Caco-2 (cell line): ENCODE results near the gene MOB1A. TPM values are rescaled to one million over a fixed set of nuclear protein-coding genes. Genes with fewer than 3 reads are reported as not detected.

ENCODE experiments used
- BruUV-seq: library from RNA; stranded (reverse); fragments of 400-500 nt; replicated peaks from 2 replicates; lab custom pipeline; 2021; lab: Mats Ljungman, UMichigan
- CTCF ChIA-PET: fragments of 300-600 bp; sonication (Branson Sonifier 250); formaldehyde crosslinking; loops from one replicate; lab custom pipeline; 2022; ENCODE audit warnings: antibody characterized with exemption; lab: Charles Lee
- POLR2A ChIA-PET: fragments of 300-600 bp; sonication (Branson Sonifier 250); formaldehyde crosslinking; loops from one replicate; lab custom pipeline; 2022; ENCODE audit warnings: antibody characterized with exemption; lab: Charles Lee
- DNase-seq, 2 experiments: peaks; one replicate each; pipeline versions ENCODE4 v3.0.0 to v3.0.0-alpha.2; 2020 to 2022
- H3K27me3 ChIP-seq: replicated peaks from 2 replicates; pipeline ENCODE4 v1.6.0; 2011; ENCODE audit warnings: low read length; ENCODE audit not compliant: control insufficient read depth, insufficient read depth
- H3K36me3 ChIP-seq: 2 replicates; pipeline ENCODE4 v1.5.1; 2011; ENCODE audit warnings: low read length; ENCODE audit not compliant: control insufficient read depth, insufficient read depth
- H3K4me1 ChIP-seq: fragments of 250-450 bp; sonication (Bioruptor Pico); 2 replicates; pipeline ENCODE4 v1.5.1; 2020; ENCODE audit warnings: mild to moderate bottlenecking
- H3K4me3 ChIP-seq: 2 replicates; pipeline ENCODE4 v1.5.1; 2011; ENCODE audit warnings: low read depth, mild to moderate bottlenecking, control low read depth, low read length
- H3K9me3 ChIP-seq: fragments of 250-450 bp; sonication (Bioruptor Pico); 2 replicates; pipeline ENCODE4 v1.5.1; 2020; ENCODE audit warnings: mild to moderate bottlenecking, moderate library complexity
- H3K27ac Mint-ChIP-seq: one replicate; pipeline ENCODE4 v1.8.0; 2022; ENCODE audit warnings: mixed read lengths; ENCODE audit not compliant: unreplicated experiment
- H3K27me3 Mint-ChIP-seq: one replicate; pipeline ENCODE4 v1.8.0; 2022; ENCODE audit warnings: mixed read lengths; ENCODE audit not compliant: insufficient read depth, unreplicated experiment
- H3K36me3 Mint-ChIP-seq: one replicate; pipeline ENCODE4 v1.8.0; 2022; ENCODE audit warnings: mild to moderate bottlenecking, mixed read lengths; ENCODE audit not compliant: insufficient read depth, unreplicated experiment
- H3K4me1 Mint-ChIP-seq: one replicate; pipeline ENCODE4 v1.8.0; 2022; ENCODE audit warnings: low read depth, mixed read lengths; ENCODE audit not compliant: unreplicated experiment
- H3K4me3 Mint-ChIP-seq: one replicate; pipeline ENCODE4 v1.8.0; 2022; ENCODE audit warnings: mild to moderate bottlenecking, moderate library complexity, mixed read lengths; ENCODE audit not compliant: unreplicated experiment
- H3K9me3 Mint-ChIP-seq: one replicate; pipeline ENCODE4 v1.8.0; 2022; ENCODE audit warnings: mixed read lengths; ENCODE audit not compliant: unreplicated experiment
- CTCF ChIP-seq, 2 experiments: fragments of 200-600 bp in 1 of 2; IDR thresholded peaks; 1 replicate in 1 of 2; 2 replicates in 1 of 2; pipeline versions ENCODE4 v1.5.1 to v1.8.0; 2011 to 2022; ENCODE audit warnings: antibody characterized with exemption in 1 of 2, control low read depth in 1 of 2, inconsistent platforms in 1 of 2, low read depth in 1 of 2, low read length in 1 of 2, mild to moderate bottlenecking in 1 of 2, moderate library complexity in 1 of 2; ENCODE audit not compliant: insufficient read depth in 1 of 2, severe bottlenecking in 1 of 2, unreplicated experiment in 1 of 2
- intact Hi-C: fragments of 100-400 bp; cut with micrococcal nuclease; formaldehyde crosslinking; loops from one replicate; pipeline ENCODE4 v1.10.0; 2022; ENCODE audit not compliant: unreplicated experiment
- total RNA-seq: library from RNA; stranded (reverse); gene quantifications from 2 replicates; pipeline ENCODE4 v1.2.3, GENCODE V29; 2022

Gene MOB1A
- total RNA-seq, 1 experiment from 2014 or later = 125 TPM

GRCh38 chr2:74179063-74179865 lies 585 bp upstream of the MOB1A start:
- no peaks in the 10 kb centered on the region for H3K27me3 Mint-ChIP-seq
- H3K9me3 Mint-ChIP-seq = no peaks in the 10 kb centered on the region
- peak; percentile 26 to 47 for TF ChIP-seq CTCF (IDR thresholded peaks at IDR 0.05; ENCODE audit: insufficient read depth in 1 of 2, low read depth in 1 of 2, low read length in 1 of 2, severe bottlenecking in 1 of 2, unreplicated experiment in 1 of 2)
- peaks cover 24% of the 10 kb centered on the region for H3K36me3 Mint-ChIP-seq
- peak in 1 of 2 experiments; percentile 41 for DNase-seq
- H3K4me1 ChIP-seq = 0 out of 2 replicates have a peak, but pooled peaks cover 4% of the 10 kb centered on the region
- POLR2A ChIA-PET = interaction anchor here (0.6 to 1.8 kb wide), 15 partner anchors 13 to 351 kb away, joined by 3 to 23 read pairs (median 5); partner anchors contain the start of genes BOLA3, MTHFD2 and STAMBP
- H3K4me1 Mint-ChIP-seq = no peaks in the 10 kb centered on the region
- CTCF ChIA-PET = interaction anchor here (0.5 to 2.0 kb wide), 13 partner anchors 9 to 275 kb away, joined by 3 to 12 read pairs (median 4); partner anchors contain the start of genes BOLA3 and MTHFD2
- H3K4me3 Mint-ChIP-seq = peak overlapping the region; percentile 78
- H3K9me3 ChIP-seq = no peaks in the 10 kb centered on the region; the same call in 1 of the 2 replicates
- no peaks in the 10 kb centered on the region for H3K36me3 ChIP-seq
- H3K27me3 ChIP-seq = no peaks in the 10 kb centered on the region
- TSS peak; percentile 91 for BruUV-seq
- intact Hi-C loops = loop anchor here (2.0 kb wide), 1 partner anchor 30 kb away; no protein-coding TSS in a partner anchor
- peak overlapping the region; percentile 46 for H3K27ac Mint-ChIP-seq
- peak overlapping the region; percentile 60 for H3K4me3 ChIP-seq

GRCh38 chr2:74177696-74178095 lies 983 bp downstream of the MOB1A start:
- no peaks in the 10 kb centered on the region for H3K36me3 ChIP-seq
- intact Hi-C loops = loop anchor here (1.0 to 2.0 kb wide), 2 partner anchors 21 to 29 kb away; partner anchors contain the start of gene MTHFD2
- POLR2A ChIA-PET = interaction anchor here (1.4 to 1.8 kb wide), 4 partner anchors 21 to 349 kb away, joined by 6 to 23 read pairs (median 14); partner anchors contain the start of genes MTHFD2 and STAMBP
- H3K9me3 Mint-ChIP-seq = no peaks in the 10 kb centered on the region
- peak overlapping the region; percentile 46 for H3K27ac Mint-ChIP-seq
- H3K27me3 ChIP-seq = no peaks in the 10 kb centered on the region
- no peaks in the 10 kb centered on the region for H3K4me1 Mint-ChIP-seq
- H3K4me1 ChIP-seq = 0 out of 2 replicates have a peak, but pooled peaks cover 4% of the 10 kb centered on the region
- DNase-seq = no peak
- no peaks in the 10 kb centered on the region; the same call in 1 of the 2 replicates for H3K9me3 ChIP-seq
- no peaks in the 10 kb centered on the region for H3K27me3 Mint-ChIP-seq
- BruUV-seq = no TSS peak
- TF ChIP-seq CTCF (IDR thresholded peaks at IDR 0.05; ENCODE audit: insufficient read depth in 1 of 2, low read depth in 1 of 2, low read length in 1 of 2, severe bottlenecking in 1 of 2, unreplicated experiment in 1 of 2) = no peak
- H3K4me3 ChIP-seq = peak overlapping the region; percentile 60
- peak overlapping the region; percentile 78 for H3K4me3 Mint-ChIP-seq
- H3K36me3 Mint-ChIP-seq = peaks cover 30% of the 10 kb centered on the region
- CTCF ChIA-PET = interaction anchor here (1.2 to 2.0 kb wide), 4 partner anchors 21 to 349 kb away, joined by 5 to 12 read pairs (median 8); partner anchors contain the start of genes BOLA3, MTHFD2 and STAMBP

GRCh38 chr2:74174909-74175308 lies 3.8 kb downstream of the MOB1A start:
- BruUV-seq = no TSS peak
- Histone ChIP-seq H3K9me3 (no peaks in the 10 kb centered on the region; the same call in 1 of the 2 replicates), H3K4me1 (0 out of 2 replicates have a peak, but pooled peaks cover 4% of the 10 kb centered on the region), H3K4me3 (no peak overlapping the region), H3K36me3 (peaks cover 2% of the 10 kb centered on the region), H3K27me3 (no peaks in the 10 kb centered on the region)
- no peak for TF ChIP-seq CTCF (IDR thresholded peaks at IDR 0.05; ENCODE audit: insufficient read depth in 1 of 2, low read depth in 1 of 2, low read length in 1 of 2, severe bottlenecking in 1 of 2, unreplicated experiment in 1 of 2)
- Mint-ChIP-seq H3K36me3 (peaks cover 58% of the 10 kb centered on the region), H3K4me3 (no peak overlapping the region), H3K27me3 (no peaks in the 10 kb centered on the region), H3K9me3 (no peaks in the 10 kb centered on the region), H3K4me1 (no peaks in the 10 kb centered on the region), H3K27ac (no peak overlapping the region)
- intact Hi-C loops = no loop called here
- DNase-seq = peak in 1 of 2 experiments; percentile 9
- CTCF ChIA-PET = interaction anchor here (0.5 kb wide), 1 partner anchor 323 kb away, joined by 3 read pairs; no protein-coding TSS in a partner anchor
- POLR2A ChIA-PET = no interaction called here
